HG03196 (cell line): Measurements from ENCODE around the gene ANGPTL3.

Source experiments
- ATAC-seq: cut with Tn5 transposase; IDR thresholded peaks from one replicate; pipeline ENCODE4 v1.9.1; 2021; ENCODE audit not compliant: unreplicated experiment

The ANGPTL3 gene

GRCh38 chr1:62621907-62622306 is 24.6 kb downstream of the ANGPTL3 start:
- peak; percentile 88 for ATAC-seq

GRCh38 chr1:62625415-62625814 is 28.1 kb downstream of the ANGPTL3 start:
- peak; percentile 54 for ATAC-seq

GRCh38 chr1:62628506-62628905 is 31.2 kb downstream of the ANGPTL3 start:
- ATAC-seq = no peak

DNA sequence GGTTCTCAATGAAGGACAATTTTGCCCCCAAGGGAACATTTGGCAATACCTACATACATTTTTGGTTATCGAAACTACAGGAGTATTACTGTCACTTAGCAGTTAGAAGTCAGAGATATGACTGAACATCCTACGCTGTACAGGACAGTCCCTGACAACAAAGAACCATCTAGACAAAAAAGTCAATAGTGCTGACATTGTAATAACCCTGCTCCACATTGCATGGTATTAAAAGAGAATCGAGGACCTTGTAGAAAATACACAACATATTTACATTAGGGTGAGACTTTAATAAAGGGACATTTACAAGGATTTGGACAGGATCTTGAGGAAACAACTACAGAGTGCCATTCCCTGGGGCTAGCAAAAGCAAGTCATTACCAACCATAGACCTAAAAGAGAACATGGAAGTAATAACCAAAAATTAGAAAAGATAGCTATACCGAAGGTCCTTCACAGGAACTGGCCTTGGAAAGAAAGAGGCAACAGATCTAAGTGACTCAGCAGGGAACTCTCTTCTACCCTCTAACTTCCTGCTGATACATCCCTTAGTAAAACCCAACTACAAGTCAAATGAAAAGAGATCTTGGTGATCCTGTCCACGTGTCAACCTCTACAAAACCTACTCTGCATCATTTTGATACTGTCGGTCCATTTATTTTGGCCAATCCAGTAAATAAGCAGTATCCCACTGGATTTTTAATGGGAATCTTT is 40.2 kb downstream of the ANGPTL3 start:
- ATAC-seq = no peak

GRCh38 chr1:62643283-62643682 is 46.0 kb downstream of the ANGPTL3 start:
- no peak for ATAC-seq

DNA sequence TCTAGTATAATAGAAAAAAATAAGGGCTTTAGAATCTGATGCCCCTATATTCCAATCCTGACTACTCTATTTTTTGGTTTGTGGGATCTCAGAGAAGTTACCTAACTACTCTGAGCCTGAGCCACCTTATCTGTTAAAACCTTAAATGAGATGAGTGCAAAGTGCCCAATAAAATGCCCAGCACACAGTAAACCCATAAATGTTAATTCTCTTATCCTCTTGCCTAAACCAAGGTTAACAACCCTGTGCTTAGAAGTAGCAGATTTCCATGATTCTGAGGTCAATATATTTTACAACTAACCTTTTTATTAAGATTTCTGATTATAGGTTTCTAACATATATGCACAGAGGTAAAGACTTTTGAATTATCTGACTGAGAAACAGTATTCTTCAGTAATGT is 55.1 kb downstream of the ANGPTL3 start:
- no peak for ATAC-seq

DNA sequence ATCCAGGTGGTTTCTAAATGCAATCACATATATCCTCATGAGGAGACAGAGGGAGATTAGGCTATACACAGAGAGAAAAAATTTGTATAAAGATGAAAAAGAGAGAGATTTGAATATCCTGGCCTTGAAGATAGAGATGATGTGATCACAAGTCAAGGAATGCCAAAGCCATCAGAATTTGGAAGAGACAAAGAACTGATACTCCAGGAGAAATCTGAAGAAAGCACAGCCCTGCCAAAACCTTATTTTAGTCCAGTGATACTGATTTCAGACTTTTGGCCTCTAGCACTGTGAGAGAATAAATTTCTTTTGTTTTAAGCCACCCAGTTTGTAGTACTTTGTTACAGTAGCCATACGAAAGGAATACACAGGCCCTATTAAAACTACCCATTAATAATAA is 57.4 kb downstream of the ANGPTL3 start:
- no peak for ATAC-seq
